Erythroblast (primary cell): Measurements from ENCODE around the gene HLCS.
"Not testable (repeated sequence)": the region's sequence is repeated elsewhere in the genome, so short reads cannot be mapped to it uniquely, and the experiment has no call there.

ENCODE experiments used
- DNase-seq, 2 experiments: peaks; one replicate each; lab custom pipeline; 2025; lab: John Stamatoyannopoulos, UW
- GATA1 ChIP-seq: IDR thresholded peaks from 2 replicates; pipeline ENCODE4 v1.6.1; 2011; ENCODE audit warnings: low read depth, mild to moderate bottlenecking, control low read depth, low read length, moderate library complexity
- POLR2A ChIP-seq: IDR thresholded peaks from 2 replicates; pipeline ENCODE4 v1.6.1; 2011; ENCODE audit warnings: mild to moderate bottlenecking, low read length

HLCS gene

DNA sequence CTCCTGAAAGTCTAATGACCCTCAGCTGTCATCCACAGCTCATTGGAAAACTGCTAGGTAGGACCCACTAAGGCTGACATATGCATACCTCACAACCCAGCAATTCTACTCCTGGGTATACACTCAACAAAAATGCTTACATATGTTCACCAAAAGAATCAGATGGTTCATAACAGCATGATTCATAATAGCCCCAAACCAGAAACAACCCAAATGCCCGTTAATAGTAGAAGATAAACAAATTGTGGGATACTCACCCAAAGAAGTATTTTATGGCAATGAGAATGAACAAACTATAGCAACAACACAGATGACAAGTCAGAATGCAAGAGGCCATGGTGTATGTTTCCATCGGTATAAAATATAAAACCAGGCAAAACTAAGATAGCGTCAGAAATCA is 124.6 kb downstream of the HLCS start:
- no peak for TF ChIP-seq GATA1
- no peak for TF ChIP-seq POLR2A
- DNase-seq: no peak

DNA sequence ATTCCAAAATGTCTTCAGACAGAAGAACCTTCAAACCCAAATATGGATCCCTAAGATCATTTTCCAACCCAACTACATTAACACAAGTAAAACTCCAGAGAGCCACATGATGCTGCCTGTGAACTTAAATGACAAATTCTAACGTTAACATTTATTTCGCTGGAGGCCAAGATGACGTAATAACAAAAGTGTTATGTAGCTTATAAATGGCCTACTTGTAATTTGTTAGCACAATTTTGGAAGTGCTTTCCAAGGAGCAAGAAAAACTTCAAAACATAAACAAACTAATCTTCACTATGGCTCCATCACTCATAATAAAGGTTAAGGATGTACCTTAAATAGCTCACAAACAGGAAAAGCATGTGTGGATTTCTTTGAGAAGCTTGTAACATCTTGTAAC is 126.7 kb downstream of the HLCS start:
- TF ChIP-seq GATA1: no peak
- no peak for TF ChIP-seq POLR2A

DNA sequence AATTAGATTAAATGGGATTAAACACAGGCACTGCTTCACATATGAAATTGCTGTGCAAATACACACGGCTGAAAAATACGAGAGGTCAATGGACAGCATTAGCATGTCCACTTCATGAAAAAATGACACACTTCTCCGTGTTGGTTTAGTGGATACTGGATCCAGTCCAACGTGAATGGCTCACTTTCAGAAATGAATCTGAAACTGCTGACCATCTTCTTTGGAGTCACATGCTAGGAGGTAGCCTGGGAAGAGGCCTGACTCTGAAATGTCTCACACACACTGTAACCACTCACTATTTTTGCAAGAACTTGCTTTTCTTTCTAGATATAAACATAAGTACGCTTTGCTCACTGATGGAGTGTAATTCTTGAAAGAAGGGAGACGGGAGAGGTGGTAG is 127.3 kb downstream of the HLCS start:
- DNase-seq: no peak
- TF ChIP-seq GATA1 (no peak), POLR2A (no peak)

More for the DNA sequence above, 126.7 kb downstream of the HLCS start:
- DNase-seq: no peak

DNA sequence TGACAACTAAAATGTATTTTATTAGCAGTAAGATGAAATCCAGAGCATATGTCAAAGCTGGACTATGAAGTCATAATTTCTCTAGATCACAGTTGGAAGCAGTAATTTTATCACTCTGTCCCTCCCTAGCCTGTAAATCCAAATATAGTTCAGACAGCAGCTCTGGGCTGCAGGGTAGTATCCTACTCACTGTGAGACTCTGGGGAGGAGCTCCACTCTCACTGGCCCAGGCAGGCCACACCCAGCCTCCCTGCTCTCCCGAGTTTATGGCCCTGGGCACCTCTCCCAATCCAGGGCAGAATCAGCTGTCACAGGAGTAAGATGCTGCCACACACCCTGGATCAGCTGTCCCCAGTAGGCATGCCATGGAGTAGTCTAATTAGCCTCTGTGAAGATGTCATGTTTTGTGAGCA is 131.1 kb downstream of the HLCS start:
- no peak for TF ChIP-seq GATA1

DNA sequence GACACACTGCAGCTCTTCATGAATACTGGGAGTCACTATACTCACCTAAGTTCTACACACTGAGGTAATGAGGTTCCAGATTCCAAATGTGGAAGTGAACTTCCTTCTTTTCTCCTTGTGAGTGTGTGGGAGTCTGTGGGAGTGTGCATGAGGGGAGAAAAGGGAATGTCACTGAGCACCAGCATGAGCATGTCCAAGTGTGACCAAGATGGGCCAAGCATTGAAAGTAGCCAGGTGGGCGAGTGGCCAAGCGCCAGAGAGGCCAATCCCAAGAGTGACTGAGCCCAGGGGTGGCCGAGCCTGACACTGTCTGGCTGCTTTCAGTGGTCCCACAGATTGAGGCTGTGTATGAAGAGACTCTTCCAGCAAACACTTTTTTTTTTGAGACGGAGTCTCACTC is 132.3 kb downstream of the HLCS start:
- no peak for DNase-seq
- TF ChIP-seq GATA1 (no peak), POLR2A (no peak)

More for the DNA sequence above, 131.1 kb downstream of the HLCS start:
- DNase-seq: no peak

DNA sequence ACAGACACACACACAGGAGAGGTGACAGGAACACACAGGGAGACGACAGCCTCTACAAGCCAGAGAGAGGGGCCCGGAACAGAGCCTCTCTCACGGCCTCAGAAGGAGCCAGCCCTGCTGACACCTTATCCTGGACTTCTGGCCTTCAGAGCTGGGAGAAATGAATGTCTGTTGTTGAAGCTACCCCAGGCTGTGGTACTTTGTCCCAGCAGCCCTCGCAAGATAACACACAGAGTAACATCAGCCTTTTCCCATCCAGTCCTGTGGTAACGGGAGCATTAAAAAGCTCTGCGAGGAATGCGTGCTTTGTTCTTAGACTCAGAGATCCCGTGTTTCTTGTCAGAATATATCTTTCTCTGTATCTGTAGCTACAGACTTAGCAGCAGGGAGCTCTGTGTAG is 136.4 kb downstream of the HLCS start:
- DNase-seq: no peak
- TF ChIP-seq POLR2A: no peak
- no peak for TF ChIP-seq GATA1

DNA sequence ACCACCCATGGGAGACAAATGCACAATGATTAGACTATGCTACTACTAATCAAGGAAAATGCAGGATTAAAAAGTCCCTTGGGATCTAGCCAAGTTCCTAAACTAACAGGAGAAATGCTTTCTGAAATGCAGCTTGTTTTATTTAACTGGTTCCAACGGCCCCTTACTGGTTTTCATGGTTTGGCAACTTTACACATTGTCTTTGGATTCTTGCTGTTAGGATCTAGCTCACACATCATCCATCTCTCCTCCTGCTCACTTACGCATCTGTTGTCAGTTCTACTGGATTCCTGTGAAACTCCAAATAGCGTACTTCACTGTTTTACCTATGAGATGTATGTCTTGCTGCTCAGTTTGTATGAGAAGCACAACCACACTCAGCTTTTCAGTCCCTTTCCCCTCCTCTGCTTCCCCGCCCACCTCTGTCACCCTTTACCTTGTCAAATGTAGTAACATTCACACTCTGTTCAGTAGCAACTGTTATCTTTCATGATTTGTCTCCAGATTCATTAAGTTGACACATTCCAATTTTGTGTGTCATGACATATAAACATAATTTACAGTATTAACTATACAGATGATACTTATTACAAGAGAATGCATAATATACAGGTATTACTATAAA is 137.5 kb downstream of the HLCS start:
- TF ChIP-seq GATA1: no peak
- no peak for TF ChIP-seq POLR2A

DNA sequence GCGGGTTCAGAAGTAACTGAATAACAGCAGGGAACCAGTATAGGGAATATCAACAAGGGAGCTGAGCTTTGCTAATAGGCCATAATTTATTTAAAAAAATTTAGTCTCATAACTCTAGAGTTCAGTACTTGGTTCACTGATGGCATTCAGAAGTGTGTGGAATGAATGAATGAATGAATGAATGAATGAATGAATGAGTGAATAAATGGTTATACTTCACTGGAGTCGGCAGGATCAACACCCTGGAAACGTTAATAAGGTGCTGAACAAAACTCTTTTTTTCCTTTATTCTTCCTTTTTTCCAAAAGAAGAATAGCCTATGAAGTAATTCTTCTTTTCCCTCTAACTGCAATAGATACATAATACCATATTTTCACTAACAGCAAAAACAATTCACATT is 138.3 kb downstream of the HLCS start:
- TF ChIP-seq GATA1 (no peak), POLR2A (no peak)
- DNase-seq: no peak

More for the DNA sequence above, 137.5 kb downstream of the HLCS start:
- no peak for DNase-seq

DNA sequence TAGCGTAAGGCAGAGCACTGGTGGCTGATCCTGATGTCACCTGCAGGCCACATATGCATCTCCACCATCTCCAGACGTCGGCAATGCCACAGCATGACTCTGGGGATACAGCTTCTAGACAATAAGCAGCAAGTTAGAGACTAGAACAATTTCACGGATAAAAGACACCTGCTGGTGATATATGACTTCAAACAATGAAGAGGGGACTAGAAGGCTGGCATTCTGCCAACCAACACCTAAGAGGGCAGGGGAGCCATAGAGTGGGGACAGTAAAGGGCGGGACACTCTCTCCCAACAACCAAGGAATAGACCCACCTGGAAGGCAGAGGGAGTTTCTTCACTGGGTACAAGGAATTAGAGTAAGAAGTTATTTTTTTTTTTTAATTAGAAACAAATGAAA is 140.8 kb downstream of the HLCS start:
- TF ChIP-seq POLR2A (no peak), GATA1 (no peak)
- DNase-seq: no peak

DNA sequence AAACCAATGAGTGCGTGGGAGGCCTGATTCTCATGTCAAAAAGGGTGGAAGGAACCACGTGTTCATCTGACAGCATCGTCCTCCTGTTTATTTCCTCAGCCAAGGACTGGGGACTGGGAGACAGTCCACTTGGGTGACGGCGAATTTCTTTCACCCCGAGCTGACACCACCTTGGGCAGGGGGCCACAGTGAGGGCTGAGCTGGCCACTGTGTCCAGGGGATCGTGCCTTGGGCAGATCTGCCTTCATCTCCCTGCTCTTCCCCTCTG is 145.5 kb downstream of the HLCS start:
- DNase-seq: no peak
- TF ChIP-seq POLR2A: no peak
- TF ChIP-seq GATA1: no peak

DNA sequence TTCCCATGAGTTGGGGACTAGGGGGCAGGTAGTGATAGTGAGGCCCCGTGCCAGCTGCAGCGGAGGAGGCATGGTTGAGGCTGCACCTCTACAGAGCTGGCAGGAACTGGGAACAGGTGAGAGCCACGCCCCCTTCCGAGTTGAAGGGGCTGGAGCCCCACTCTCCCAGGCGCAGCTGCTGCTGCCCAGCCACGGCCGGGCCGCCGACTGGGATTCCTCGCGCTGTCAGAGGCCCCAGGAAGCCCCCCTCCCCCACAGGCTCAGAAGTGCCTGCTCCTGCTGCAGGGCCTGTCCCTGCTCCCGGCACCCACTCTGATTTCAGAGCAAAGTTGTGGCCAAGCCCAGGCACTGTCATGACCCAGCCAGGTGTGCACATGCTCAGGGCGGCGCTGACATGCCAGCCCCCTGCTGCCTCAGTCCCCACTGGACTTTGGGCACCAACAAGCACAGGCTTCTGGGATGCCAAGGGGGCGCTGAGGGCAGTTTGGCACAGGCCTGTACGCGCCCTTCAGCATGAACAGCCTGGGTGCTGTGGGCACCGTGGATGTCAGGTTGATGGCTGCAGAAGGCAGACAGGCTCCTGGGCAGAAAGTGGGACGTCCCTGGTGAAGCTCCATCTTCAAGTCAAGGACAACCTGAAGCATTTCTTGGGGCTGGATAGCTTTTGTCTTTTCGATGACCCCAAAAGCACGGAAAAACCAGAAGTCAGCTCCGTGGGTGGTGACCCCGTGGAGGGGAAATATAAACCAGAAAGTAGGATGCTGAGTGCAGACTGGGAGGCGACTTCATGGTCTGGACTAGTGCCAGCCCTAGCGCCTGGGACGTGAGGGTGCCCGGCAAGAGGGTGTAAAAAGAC is 146.1 kb downstream of the HLCS start:
- TF ChIP-seq POLR2A: no peak
- no peak for TF ChIP-seq GATA1
- no peak for DNase-seq

DNA sequence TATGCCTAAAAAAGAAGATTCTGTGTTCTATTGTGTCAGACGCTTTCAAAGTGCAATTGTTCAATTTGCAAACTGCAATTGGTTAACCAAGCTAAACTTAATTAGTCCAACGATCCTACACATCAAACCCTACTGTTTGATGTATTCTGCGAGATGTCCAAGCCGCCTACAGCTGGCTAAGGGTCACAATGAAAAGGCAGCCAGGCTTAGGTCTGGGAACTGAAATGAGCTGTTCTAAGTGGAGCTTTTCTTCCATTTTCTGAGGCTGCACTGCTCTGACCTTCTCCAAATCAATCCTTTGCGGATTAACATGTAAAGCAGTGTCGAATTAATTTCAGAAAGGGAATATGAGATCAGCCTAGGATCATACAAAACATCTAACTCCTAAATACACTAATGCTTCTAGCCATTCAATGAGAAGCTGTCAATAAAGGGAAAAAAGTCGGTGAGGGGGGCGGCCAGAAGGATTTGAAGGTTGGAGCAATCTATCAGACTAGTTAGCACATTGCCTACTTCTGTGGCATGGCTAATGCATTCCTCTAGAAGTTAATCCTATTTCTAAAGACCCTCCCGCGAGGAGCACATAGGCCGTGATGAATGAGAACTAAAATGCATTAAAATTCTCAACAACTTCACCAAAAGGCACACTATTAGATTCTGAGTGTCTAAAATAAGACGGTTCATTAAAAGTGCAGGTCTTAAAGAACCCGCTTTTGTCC is 148.6 kb downstream of the HLCS start:
- no peak for DNase-seq
- TF ChIP-seq GATA1 (no peak), POLR2A (no peak)

DNA sequence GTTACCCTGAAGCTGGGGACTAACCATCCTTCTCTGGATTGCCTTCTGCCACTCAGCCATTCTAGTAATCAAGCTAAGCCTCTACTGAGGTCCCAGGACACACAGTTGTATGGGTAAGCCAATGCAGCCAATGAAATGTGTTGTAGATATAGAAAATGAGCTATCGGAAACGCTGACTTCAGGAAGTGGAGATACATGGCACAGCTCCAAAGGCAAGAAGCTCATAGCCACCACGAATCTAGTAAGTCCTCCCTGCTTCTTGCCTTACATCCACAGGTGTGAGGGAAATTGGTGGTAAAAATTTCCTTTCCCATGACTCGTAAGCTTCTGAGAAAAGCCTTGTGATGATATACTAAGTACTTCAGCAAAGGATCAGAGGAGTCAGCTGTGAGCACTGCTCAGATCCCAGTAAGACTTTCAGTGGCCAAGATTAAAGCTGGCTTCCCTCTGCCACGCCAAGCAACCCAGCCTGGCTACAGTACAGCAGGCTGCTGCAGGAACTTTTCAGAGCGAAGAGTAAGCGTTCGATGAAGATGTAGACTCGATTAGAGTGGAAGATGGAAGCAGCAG is 149.8 kb downstream of the HLCS start:
- TF ChIP-seq GATA1 (no peak), POLR2A (no peak)
- no peak for DNase-seq

DNA sequence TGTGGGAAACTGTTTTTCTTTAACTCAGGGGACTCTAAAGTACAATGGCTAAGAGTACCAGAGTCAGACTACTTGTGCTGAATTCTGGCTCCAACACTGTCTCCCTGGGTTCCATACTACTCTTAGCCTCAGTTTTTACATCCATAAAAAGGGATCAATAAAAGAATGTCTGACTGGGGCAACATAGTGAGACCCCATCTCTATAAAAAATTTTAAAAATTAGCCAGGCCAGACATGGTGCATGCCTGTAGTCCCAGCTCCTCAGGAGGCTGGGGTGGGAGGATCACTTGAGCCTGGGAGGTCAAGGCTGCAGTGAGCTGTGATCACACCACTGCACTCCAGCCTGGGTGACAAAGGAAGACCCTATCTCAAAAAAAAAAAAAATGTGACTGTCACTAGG is 150.4 kb downstream of the HLCS start:
- not testable (repeated sequence) for DNase-seq
